Fibroblast of pulmonary artery (primary cell): ENCODE measurements around the gene TYW1.
A peak's percentile ranks its signal among the peaks of the same experiment; 100 is the strongest.
"Not testable (repeated sequence)": the region's sequence is repeated elsewhere in the genome, so short reads cannot be mapped to it uniquely, and the experiment has no call there.

Source experiments
- DNase-seq: peaks from one replicate; pipeline ENCODE4 v3.0.0-alpha.2; 2010; ENCODE audit warnings: low read depth
- H3K4me3 ChIP-seq: replicated peaks from 2 replicates; pipeline ENCODE4 v1.5.1; 2011; ENCODE audit warnings: low read depth, mild to moderate bottlenecking, control low read depth, low read length, moderate library complexity
- CTCF ChIP-seq: IDR thresholded peaks from 2 replicates; pipeline ENCODE4 v1.5.1; 2011; ENCODE audit warnings: mild to moderate bottlenecking, control low read depth, low read length, inconsistent platforms; ENCODE audit errors: missing control alignments

TYW1 gene

DNA sequence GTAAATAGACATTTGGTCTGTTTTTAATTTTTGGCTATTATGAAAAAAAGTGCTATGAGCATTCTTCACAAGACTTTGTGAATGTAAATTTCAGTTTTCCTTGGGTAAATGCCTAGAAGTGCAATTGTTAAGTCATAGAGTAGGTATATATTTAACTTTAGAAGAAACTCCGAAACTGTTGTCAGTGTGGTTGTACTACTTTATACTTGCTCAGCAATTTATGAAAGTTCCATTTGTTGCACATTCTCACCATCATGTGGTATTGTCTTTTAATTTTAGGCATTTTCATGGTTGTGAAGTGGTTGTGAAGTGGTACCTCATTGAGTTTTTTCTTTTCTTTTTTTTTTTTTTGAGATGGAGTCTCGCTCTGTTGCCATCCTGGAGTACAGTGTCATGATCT lies 60.0 kb downstream of the TYW1 start:
- DNase-seq, result no peak
- H3K4me3 ChIP-seq, result no peak overlapping the region
- no peak for TF ChIP-seq CTCF

GRCh38 chr7:67061321-67061720 lies 64.7 kb downstream of the TYW1 start:
- DNase-seq, result peak; percentile 22
- H3K4me3 ChIP-seq, result not testable (repeated sequence)

- not testable (repeated sequence) for H3K4me3 ChIP-seq
- peak; percentile 50 for DNase-seq
Observed at GRCh38 chr7:67062802-67063201, 66.2 kb downstream of the TYW1 start.

- peak; percentile 94 for DNase-seq
- peak overlapping the region; percentile 40 for H3K4me3 ChIP-seq
Observed at GRCh38 chr7:67066950-67067622, 70.5 kb downstream of the TYW1 start.

DNA sequence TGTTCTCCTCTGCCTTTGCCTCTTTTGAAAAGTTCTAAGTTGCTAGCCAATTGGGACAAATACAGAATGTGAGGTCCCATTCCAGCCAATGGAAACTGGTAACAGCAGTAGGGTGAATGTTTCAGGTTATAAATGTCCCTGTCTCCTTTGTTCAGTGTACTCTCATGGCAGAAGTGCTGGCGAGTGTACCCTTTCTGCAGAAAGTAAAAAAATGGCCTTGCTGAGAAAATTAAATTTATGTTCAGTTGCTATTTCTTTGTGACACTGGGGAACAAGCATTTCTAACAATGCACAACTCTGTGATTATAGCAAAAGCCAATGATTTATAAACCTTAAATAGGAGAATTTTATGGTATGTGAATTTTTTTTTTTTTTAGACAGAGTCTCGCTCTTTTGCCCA lies 79.5 kb downstream of the TYW1 start:
- H3K4me3 ChIP-seq, DNase-seq: not testable (repeated sequence)

- H3K4me3 ChIP-seq, DNase-seq: not testable (repeated sequence)
Observed at GRCh38 chr7:67082880-67083279, 86.2 kb downstream of the TYW1 start.

GRCh38 chr7:67089261-67089660 lies 92.6 kb downstream of the TYW1 start:
- not testable (repeated sequence) for H3K4me3 ChIP-seq, DNase-seq

DNA sequence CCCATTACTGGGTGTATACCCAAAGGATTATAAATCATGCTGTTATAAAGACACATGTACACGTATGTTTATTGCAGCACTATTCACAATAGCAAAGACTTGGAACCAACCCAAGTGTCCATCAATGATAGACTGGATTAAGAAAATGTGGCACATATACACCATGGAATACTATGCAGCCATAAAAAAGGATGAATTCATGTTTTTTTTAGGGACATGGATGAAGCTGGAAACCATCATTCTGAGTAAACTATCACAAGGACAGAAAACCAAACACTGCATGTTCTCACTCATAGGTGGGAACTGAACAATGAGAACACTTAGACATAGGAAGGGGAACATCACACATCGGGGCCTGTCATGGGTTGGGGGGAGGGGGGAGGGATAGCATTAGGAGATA lies 94.4 kb downstream of the TYW1 start:
- not testable (repeated sequence) for DNase-seq, H3K4me3 ChIP-seq

- not testable (repeated sequence) for H3K4me3 ChIP-seq, DNase-seq
Observed at GRCh38 chr7:67098031-67098430, 101.4 kb downstream of the TYW1 start.

DNA sequence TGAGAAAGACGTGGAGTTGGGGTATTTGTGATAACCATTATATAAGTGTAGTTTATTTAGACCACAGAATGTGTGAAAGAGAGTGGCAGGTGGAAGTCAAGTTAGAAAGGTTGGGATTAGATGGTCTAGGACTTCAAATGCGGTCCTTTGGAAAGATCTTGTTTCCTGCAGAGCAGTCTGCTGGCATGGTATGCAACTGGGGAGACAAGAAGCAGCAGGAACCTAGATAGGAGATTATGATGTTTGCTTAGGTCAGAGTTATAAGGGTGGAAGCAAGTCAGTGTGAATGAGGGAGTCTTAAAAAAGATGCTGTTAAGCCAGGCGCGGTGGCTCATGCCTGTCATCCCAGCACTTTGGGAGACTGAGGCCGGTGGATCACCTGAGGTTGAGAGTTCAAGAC lies 102.8 kb downstream of the TYW1 start:
- DNase-seq, result not testable (repeated sequence)

GRCh38 chr7:67100038-67100437 lies 103.4 kb downstream of the TYW1 start:
- not testable (repeated sequence) for DNase-seq, H3K4me3 ChIP-seq

More for the DNA sequence above, 102.8 kb downstream of the TYW1 start:
- not testable (repeated sequence) for H3K4me3 ChIP-seq

- no peak for TF ChIP-seq CTCF
- no peak overlapping the region for H3K4me3 ChIP-seq
- peak; percentile 2 for DNase-seq
Observed at GRCh38 chr7:67100956-67101361, 104.3 kb downstream of the TYW1 start.

DNA sequence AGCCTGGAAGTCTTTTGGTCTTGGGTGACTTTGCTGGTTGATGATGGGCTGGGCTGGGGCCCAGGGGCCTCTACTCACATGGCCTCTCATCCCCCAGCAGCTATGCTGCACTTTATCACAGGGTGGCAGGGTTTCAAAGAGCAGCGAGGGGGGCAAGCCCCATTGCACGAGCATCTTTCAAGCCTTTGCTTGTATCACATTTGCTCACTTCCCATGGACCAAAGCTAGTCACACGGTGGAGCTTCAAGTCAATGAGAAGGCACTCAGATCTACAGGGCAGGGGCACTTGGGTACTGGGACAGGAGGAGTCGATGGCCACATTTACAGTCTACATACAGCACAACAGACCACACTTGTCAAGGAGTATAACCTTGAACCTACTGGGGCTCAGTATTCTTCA lies 108.3 kb downstream of the TYW1 start:
- DNase-seq, H3K4me3 ChIP-seq: not testable (repeated sequence)
